ENCODE measurements around the gene GCHFR.
A peak's percentile ranks its signal among the peaks of the same experiment; 100 is the strongest.

GCHFR gene

GRCh38 chr15:40793216-40793989, 29.5 kb downstream of the GCHFR start:
- no peak for DNase-seq (ENCODE audit: low read depth)
- no peak overlapping the region for H3K4me3 ChIP-seq (ENCODE audit: low read depth, low read length)
- TF ChIP-seq CTCF (IDR thresholded peaks at IDR 0.05; ENCODE audit: control insufficient read depth, extremely low read depth, insufficient read depth) = no peak

DNA sequence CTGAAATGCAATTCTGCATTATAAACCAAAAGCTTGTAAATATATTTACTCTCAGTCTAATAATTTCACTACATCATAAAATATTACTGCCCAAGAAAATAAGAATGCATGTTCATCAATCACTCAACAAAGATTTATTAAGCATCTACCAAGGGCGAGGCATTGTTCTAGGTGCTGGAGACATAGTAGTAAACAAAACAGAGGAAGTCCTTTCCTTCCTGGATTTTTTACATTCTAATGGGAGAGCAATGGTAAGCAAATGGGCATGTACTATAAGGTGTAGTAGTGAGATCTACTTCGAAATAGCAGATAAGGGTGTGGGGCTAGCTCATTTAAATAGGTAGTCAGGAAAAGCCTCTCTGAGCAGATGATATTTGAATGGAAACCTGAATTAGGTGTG, 32.2 kb downstream of the GCHFR start:
- H3K4me3 ChIP-seq (ENCODE audit: low read depth, low read length) = no peak overlapping the region
- TF ChIP-seq CTCF (IDR thresholded peaks at IDR 0.05; ENCODE audit: control insufficient read depth, extremely low read depth, insufficient read depth) = no peak
- DNase-seq (ENCODE audit: low read depth) = peak; percentile 14

GRCh38 chr15:40796512-40796911, 32.6 kb downstream of the GCHFR start:
- no peak for TF ChIP-seq CTCF (IDR thresholded peaks at IDR 0.05; ENCODE audit: control insufficient read depth, extremely low read depth, insufficient read depth)
- no peak for DNase-seq (ENCODE audit: low read depth)
- H3K4me3 ChIP-seq (ENCODE audit: low read depth, low read length) = no peak overlapping the region

- no peak overlapping the region for H3K4me3 ChIP-seq (ENCODE audit: low read depth, low read length)
- DNase-seq (ENCODE audit: low read depth) = no peak
- no peak for TF ChIP-seq CTCF (IDR thresholded peaks at IDR 0.05; ENCODE audit: control insufficient read depth, extremely low read depth, insufficient read depth)
Measured at GRCh38 chr15:40799523-40799922, 35.7 kb downstream of the GCHFR start.

GRCh38 chr15:40803076-40803475, 39.2 kb downstream of the GCHFR start:
- peak; percentile 79 for DNase-seq (ENCODE audit: low read depth)
- peak overlapping the region; percentile 27 for H3K4me3 ChIP-seq (ENCODE audit: low read depth, low read length)
- no peak for TF ChIP-seq CTCF (IDR thresholded peaks at IDR 0.05; ENCODE audit: control insufficient read depth, extremely low read depth, insufficient read depth)

DNA sequence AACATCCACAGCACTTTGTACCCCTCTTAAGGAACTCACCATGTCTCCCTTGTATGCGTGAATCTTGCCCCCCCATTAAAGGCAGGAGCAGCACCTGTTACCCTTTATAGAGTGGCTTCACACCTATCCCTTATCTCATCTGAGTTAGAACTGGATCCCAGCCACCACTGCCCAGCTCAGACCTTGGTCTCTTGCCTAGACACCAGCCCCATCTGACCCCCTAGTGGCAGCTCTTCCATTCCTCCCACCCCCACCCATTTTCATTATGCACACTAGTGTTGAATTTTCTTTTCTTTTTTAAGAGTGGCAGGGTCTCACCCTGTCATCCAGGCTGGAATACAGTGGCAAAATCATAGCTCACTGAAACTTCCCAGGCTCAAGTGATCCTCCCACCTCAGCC, 39.8 kb downstream of the GCHFR start:
- peak overlapping the region; percentile 27 for H3K4me3 ChIP-seq (ENCODE audit: low read depth, low read length)
- no peak for DNase-seq (ENCODE audit: low read depth)
- TF ChIP-seq CTCF (IDR thresholded peaks at IDR 0.05; ENCODE audit: control insufficient read depth, extremely low read depth, insufficient read depth) = no peak

DNA sequence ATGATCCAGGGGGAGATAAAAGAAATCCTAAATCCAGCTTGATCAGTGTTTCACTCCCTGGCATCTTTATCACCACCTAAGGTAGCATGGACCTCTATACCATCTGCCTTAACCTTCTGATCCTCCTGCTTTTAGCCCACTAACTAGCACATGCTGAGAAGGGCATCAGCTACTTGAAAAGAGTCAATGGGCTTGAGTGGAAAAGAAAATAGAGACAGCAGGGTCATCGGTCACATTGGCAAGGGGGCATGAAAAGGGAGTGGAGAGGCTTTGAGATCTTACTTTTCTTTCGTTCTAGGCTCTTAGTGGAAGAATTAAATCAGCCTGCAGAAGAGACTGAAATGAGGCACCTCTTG, 42.8 kb downstream of the GCHFR start:
- no peak for TF ChIP-seq CTCF (IDR thresholded peaks at IDR 0.05; ENCODE audit: control insufficient read depth, extremely low read depth, insufficient read depth)
- peak overlapping the region; percentile 67 for H3K4me3 ChIP-seq (ENCODE audit: low read depth, low read length)

More for the DNA sequence above, 42.8 kb downstream of the GCHFR start:
- no peak for DNase-seq (ENCODE audit: low read depth)
